Fibroblast of lung (primary cell): Measurements from ENCODE around the gene TAF3. TPM values are rescaled to one million over a fixed set of nuclear protein-coding genes. Genes with fewer than 3 reads are reported as not detected.

ENCODE experiments used
- DNase-seq, 2 donors: peaks; one replicate each; pipeline versions ENCODE4 v3.0.0 to v3.0.0-alpha.2; 2010; ENCODE audit warnings: low read depth in 2 of 2
- H2AFZ ChIP-seq: 2 replicates; pipeline ENCODE4 v1.5.1; 2012; ENCODE audit warnings: low read length, control low read depth, inconsistent platforms
- H3K27ac ChIP-seq: 2 replicates; pipeline ENCODE4 v1.5.1; 2011; ENCODE audit warnings: low read length, control low read depth; ENCODE audit not compliant: insufficient read depth
- H3K27me3 ChIP-seq: 2 replicates; pipeline ENCODE4 v1.5.1; 2011; ENCODE audit warnings: mild to moderate bottlenecking, low read length; ENCODE audit not compliant: control insufficient read depth, insufficient read depth
- H3K36me3 ChIP-seq: 2 replicates; pipeline ENCODE4 v1.5.1; 2011; ENCODE audit warnings: low read length; ENCODE audit not compliant: control insufficient read depth, insufficient read depth
- H3K4me1 ChIP-seq: 2 replicates; pipeline ENCODE4 v1.5.1; 2011; ENCODE audit warnings: low read length; ENCODE audit not compliant: control insufficient read depth, insufficient read depth; ENCODE audit errors: extremely low read depth
- H3K4me2 ChIP-seq: 2 replicates; pipeline ENCODE4 v1.5.1; 2011; ENCODE audit warnings: low read length, control low read depth; ENCODE audit not compliant: insufficient read depth; ENCODE audit errors: extremely low read depth
- H3K4me3 ChIP-seq, 4 experiments: fragments of 200-600 bp in 1 of 4; sonication (generic) in 1 of 4; replicated peaks in 1 of 4; 2 replicates each; pipeline ENCODE4 v1.5.1; 2011 to 2016; ENCODE audit warnings: low read length in 4 of 4, low read depth in 3 of 4, mild to moderate bottlenecking in 3 of 4, control low read depth in 2 of 4, inconsistent platforms in 1 of 4, mixed read lengths in 1 of 4; ENCODE audit not compliant: insufficient read depth in 1 of 4; ENCODE audit errors: control extremely low read depth in 1 of 4
- H3K79me2 ChIP-seq: 2 replicates; pipeline ENCODE4 v1.5.1; 2012; ENCODE audit warnings: mild to moderate bottlenecking, low read length, inconsistent platforms; ENCODE audit not compliant: control insufficient read depth, insufficient read depth
- H3K9ac ChIP-seq: 2 replicates; pipeline ENCODE4 v1.5.1; 2011; ENCODE audit warnings: mild to moderate bottlenecking, low read length, control low read depth; ENCODE audit not compliant: insufficient read depth
- H3K9me3 ChIP-seq: 2 replicates; pipeline ENCODE4 v1.5.1; 2012; ENCODE audit warnings: low read depth, low read length; ENCODE audit not compliant: control insufficient read depth, insufficient read depth
- H4K20me1 ChIP-seq: 2 replicates; pipeline ENCODE4 v1.5.1; 2011; ENCODE audit warnings: low read length; ENCODE audit not compliant: control insufficient read depth, insufficient read depth; ENCODE audit errors: extremely low read depth
- EZH2 ChIP-seq: IDR thresholded peaks from 2 replicates; pipeline ENCODE4 v1.5.1; 2012; ENCODE audit warnings: low read length, control low read depth, mild to moderate bottlenecking; ENCODE audit errors: missing control alignments
- polyA plus RNA-seq, 2 donors: library from polyadenylated mRNA; depleted of rRNA in 1 of 2; stranded (reverse) in 1 of 2; unstranded in 1 of 2; fragments of >200 nt; gene quantifications; 2 replicates each; pipeline ENCODE4 v1.2.1, GENCODE V29; 2011 to 2012; ENCODE audit warnings: missing spikeins in 1 of 2
- total RNA-seq: library from RNA; depleted of rRNA; stranded (reverse); fragments of >200 nt; gene quantifications from 2 replicates; pipeline ENCODE4 v1.2.1, GENCODE V29; 2014
- TF ChIP-seq, protein P1 (sequence below), 2 donors: IDR thresholded peaks in 1 of 2; conservative IDR thresholded peaks in 1 of 2; 1 replicate in 1 of 2; 2 replicates in 1 of 2; pipeline ENCODE4 v1.5.1; 2011 to 2012; ENCODE audit warnings: low read length in 2 of 2, control low read depth in 1 of 2, inconsistent platforms in 1 of 2, low read depth in 1 of 2, mild to moderate bottlenecking in 1 of 2

Gene TAF3
- total and polyA plus RNA-seq, 2 donors (not counting 1 experiment from before 2014, with no cell fraction given), result 2.1 to 4.0 TPM

DNA sequence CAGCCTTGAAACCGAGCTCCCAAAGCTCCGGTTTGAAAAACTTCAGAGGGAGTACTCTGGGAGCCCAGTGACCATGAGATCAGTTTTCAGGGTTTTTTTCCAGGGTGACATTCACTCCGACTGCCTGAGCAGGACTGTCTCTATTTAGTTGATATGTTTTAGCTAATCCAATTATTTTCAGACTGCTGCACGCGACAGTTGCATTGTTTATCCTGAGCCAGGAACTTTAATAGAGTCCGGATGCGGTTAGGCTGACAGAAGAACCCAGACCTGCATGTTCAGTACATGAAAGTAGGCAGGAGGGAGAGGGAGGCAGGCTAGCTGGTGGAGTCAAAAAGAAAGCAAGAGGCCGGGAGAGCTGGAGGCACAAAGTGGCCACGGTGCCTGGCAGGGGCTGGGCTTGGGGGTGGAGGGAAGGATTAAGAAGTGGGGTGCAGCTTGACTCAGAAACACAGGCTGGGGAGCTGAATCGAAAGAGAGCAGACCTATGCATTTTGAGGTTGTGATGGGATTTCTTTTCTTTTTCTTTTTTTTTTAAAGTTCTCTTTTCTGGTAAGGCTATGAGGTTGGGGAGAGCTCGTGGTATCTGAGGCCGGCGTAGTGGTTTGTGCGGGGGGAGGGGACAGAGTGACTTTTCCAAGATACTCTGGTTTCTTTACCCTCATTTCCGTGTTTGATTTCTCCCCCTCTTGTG is 241.9 kb downstream of the TAF3 start:
- TF ChIP-seq, protein P1, sequence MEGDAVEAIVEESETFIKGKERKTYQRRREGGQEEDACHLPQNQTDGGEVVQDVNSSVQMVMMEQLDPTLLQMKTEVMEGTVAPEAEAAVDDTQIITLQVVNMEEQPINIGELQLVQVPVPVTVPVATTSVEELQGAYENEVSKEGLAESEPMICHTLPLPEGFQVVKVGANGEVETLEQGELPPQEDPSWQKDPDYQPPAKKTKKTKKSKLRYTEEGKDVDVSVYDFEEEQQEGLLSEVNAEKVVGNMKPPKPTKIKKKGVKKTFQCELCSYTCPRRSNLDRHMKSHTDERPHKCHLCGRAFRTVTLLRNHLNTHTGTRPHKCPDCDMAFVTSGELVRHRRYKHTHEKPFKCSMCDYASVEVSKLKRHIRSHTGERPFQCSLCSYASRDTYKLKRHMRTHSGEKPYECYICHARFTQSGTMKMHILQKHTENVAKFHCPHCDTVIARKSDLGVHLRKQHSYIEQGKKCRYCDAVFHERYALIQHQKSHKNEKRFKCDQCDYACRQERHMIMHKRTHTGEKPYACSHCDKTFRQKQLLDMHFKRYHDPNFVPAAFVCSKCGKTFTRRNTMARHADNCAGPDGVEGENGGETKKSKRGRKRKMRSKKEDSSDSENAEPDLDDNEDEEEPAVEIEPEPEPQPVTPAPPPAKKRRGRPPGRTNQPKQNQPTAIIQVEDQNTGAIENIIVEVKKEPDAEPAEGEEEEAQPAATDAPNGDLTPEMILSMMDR (conservative IDR thresholded peaks at IDR 0.05 in 1 of 2, IDR thresholded peaks at IDR 0.05 in 1 of 2; ENCODE audit: low read depth in 1 of 2, low read length in 2 of 2), result no peak
- TF ChIP-seq EZH2, result no peak
- no peak overlapping the region for H2AFZ ChIP-seq
- H3K9ac ChIP-seq, result no peak overlapping the region

DNA sequence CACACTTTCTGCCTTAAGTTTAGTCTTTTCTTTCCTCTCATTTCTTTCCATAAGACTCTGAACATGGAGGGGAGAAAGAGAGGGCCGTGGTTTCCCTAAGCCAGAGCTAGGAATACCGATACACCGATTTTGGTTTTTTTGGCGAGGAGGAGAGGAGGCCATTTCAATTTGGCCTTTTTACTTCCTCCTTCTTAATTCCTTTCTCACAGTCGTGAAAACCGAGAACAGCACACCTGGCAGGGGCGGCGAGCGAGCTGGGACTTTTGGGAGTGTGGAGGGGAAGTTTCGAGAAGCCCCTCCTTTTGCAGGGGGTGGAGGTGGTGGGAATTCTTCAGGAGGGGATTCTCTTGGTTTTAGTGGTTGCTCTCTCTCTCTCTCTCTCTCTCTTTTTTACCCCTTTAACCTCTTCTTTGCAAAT is 242.4 kb downstream of the TAF3 start:
- Histone ChIP-seq H3K4me1 (no peaks in the 10 kb centered on the region), H3K27ac (no peak overlapping the region), H3K79me2 (no peaks in the 10 kb centered on the region), H3K27me3 (peaks cover 48% of the 10 kb centered on the region), H4K20me1 (no peaks in the 10 kb centered on the region), H3K4me3 (no peak overlapping the region), H3K4me2 (no peak overlapping the region), H2AFZ (no peak overlapping the region), H3K36me3 (no peaks in the 10 kb centered on the region), H3K9me3 (no peaks in the 10 kb centered on the region), H3K9ac (no peak overlapping the region)
- no peak for TF ChIP-seq EZH2
- TF ChIP-seq, protein P1 (conservative IDR thresholded peaks at IDR 0.05 in 1 of 2, IDR thresholded peaks at IDR 0.05 in 1 of 2; ENCODE audit: low read depth in 1 of 2, low read length in 2 of 2), result no peak
- no peak for DNase-seq

More for the DNA sequence above, 241.9 kb downstream of the TAF3 start:
- H3K27ac ChIP-seq, result no peak overlapping the region
- H3K36me3 ChIP-seq, result no peaks in the 10 kb centered on the region
- H4K20me1 ChIP-seq, result no peaks in the 10 kb centered on the region
- no peaks in the 10 kb centered on the region for H3K4me1 ChIP-seq
- peak in 1 of 2 donors; percentile 73 for DNase-seq
- no peak overlapping the region for H3K4me2 ChIP-seq
- no peaks in the 10 kb centered on the region for H3K79me2 ChIP-seq
- peaks cover 53% of the 10 kb centered on the region for H3K27me3 ChIP-seq
- no peaks in the 10 kb centered on the region for H3K9me3 ChIP-seq
- peak overlapping the region in 1 of 4 experiments; percentile 14 for H3K4me3 ChIP-seq

DNA sequence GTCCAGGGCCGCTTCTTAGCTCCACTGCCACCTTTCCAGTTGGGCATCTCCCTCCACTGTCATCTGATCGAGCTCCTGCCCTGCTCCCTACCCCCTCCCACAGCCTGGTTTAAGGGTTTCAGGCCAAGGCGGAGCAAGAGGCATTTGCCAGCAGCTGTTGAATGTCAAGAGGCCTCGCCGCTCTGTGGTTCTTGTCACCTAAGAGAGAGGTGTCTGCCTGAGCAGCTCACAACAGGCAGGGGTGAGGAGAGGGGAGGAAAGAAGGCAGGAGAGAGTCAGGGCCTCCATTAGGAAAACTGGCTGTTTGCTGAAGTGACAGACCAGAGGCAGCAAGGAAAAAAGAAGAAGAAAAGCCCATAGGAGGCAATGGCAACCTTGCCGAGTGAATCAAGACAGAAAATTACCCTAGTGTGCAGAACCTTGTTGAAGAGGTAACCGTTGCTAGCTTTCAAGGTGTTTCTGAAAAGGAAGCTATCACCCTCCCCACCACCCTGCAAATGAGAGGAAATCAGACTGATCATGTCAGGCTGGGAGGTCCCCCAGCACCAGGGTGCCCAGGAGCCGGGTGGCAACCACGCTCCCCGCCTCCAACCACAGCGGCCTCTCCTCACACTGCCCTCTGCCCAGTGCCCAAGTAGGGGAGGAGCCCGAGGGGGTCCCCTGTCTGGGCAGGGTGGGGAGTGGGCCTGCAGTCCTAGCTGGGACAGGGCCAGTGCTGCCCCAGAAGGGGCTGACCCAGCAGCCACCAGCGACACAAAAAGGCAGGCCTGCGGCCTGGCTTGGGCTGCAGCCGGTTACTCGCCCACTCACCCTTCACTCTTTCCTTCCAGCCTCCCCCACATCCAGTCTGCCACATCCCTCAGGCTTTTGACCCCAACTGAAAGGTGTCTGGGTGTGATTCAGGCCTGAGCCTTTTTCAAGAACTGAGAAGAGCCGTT is 243.2 kb downstream of the TAF3 start:
- Histone ChIP-seq H3K9ac (no peak overlapping the region), H3K4me1 (no peaks in the 10 kb centered on the region), H3K27ac (no peak overlapping the region), H2AFZ (no peak overlapping the region), H3K4me2 (no peak overlapping the region), H3K79me2 (no peaks in the 10 kb centered on the region), H3K36me3 (no peaks in the 10 kb centered on the region), H3K27me3 (peaks cover 40% of the 10 kb centered on the region), H3K9me3 (no peaks in the 10 kb centered on the region), H3K4me3 (no peak overlapping the region), H4K20me1 (no peaks in the 10 kb centered on the region)
- peak in 1 of 2 donors; percentile 66 for DNase-seq
- TF ChIP-seq, protein P1 (conservative IDR thresholded peaks at IDR 0.05 in 1 of 2, IDR thresholded peaks at IDR 0.05 in 1 of 2; ENCODE audit: low read depth in 1 of 2, low read length in 2 of 2), result no peak
- peak; percentile 35 for TF ChIP-seq EZH2
